Pulmonary artery endothelial cell (primary cell): ENCODE results near the gene GRID2. TPM values are rescaled to one million over a fixed set of nuclear protein-coding genes. Genes with fewer than 3 reads are reported as not detected.

Source experiments
- DNase-seq: peaks from one replicate; pipeline ENCODE4 v3.0.0-alpha.2; 2011; ENCODE audit warnings: low read depth, low spot score
- total RNA-seq: library from RNA; depleted of rRNA; stranded (reverse); fragments of >200 nt; gene quantifications from 2 replicates; pipeline ENCODE4 v1.2.3, GENCODE V29; 2014

GRID2 gene
- total RNA-seq, 1 donor from 2014 or later, result not detected

DNA sequence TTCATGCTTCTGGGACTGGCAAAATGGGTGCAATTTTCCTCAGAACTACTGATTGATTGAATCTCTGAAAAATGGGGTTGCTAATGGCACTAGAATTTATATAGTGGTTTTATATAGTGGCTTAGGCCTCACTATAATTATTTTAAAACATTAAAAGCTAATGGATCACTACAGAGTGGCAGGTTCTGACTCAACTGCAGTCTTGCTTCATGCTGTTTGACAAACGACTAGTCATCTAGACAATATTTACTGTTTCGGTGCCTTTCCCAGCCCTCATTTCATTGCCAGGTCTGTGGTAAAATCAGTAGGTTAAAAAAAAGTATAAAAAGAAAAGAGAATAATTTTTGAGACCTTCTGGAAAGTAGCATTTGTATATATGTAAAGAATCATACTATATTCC lies 1172.0 kb downstream of the GRID2 start:
- no peak for DNase-seq

DNA sequence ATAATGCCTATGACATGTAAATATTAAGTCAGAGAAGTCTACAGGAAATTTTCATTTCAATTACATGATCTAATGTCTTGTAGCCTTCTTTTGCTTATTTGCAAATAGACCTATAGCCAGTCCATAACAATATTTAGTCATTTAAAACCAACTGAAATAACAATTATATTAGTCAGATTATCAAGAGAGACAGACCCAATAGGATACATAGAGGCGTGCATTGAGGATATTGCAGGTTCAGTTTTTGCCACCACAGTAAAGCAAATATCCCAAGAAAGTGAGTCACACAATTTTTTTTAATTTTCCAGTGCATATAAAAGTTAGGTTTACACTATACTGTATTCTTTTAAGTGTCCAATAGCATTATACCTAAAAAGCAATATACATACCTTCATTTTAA lies 1175.0 kb downstream of the GRID2 start:
- DNase-seq, result no peak

DNA sequence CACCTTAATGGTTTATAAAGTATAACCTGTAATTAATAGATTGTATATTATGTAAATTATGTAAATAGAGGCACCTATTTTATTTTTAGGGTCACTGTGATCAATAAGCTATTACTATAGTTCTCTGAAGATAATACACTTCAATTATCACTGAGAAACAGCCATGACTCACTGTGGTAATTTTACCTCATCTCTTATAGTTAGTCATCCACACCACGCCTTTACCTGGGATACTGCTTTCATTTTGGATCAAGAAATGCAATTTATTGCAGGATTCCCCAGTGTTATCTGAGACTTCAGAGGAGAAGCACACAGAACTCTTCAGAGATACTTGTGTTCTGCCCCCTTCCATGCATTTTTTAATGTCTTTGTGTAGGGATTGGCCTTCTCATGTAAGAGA lies 1176.7 kb downstream of the GRID2 start:
- DNase-seq, result no peak

DNA sequence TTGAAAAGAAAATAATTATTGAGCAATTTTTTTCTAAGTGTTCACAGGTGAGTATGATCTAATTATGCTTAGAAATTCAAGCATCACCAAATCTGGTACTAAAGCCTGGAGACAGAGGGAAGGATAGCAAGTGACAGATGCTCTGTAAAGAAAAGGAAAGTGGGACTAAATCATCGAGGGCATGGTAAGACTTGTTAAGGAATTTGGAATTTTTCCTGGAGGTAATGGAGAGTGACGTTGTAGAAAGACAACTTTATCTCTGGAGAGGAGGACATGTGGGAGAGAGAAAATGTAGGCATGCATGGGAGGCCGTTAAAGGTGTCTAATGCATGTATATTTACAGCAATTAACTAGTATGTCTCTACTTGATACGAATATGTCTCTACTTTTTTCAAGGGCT lies 1191.6 kb downstream of the GRID2 start:
- DNase-seq, result no peak

DNA sequence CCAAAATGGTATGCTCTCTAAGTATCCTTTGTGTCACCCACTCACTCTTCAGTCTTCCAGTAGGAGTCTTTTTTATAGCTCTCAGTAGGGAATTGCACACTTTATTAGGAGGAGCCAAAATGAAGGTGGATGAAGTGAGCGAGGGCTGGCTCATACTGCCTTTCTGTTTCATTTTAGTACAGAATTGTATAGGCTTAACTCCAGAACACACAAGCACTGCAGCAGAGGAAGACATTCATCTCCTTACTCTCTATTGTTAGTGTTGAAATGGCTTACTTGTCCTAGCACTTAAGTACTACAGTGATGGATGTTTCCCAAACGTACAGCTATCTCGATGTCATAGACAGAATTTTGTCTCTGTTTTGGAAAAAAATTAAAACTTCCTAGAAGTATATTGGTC lies 1197.5 kb downstream of the GRID2 start:
- no peak for DNase-seq

DNA sequence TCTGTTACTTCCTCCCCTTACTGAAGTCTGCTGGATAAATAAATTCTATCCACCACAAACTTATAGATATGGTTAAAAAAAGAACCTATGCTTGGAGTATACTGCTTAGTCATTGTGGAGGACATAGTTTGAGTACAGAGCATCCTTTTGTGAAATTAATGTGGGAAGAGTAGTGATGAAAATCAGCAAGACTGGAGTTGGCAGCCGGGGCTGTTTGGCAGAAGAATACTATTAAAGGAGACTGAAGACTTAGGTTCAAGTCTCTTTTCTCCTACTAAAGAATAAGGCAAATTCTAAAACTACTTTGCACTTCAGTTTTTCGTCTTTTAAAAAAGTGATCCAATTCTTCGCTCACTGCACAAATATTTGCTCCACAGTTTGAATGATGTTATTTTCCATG lies 1198.2 kb downstream of the GRID2 start:
- no peak for DNase-seq

DNA sequence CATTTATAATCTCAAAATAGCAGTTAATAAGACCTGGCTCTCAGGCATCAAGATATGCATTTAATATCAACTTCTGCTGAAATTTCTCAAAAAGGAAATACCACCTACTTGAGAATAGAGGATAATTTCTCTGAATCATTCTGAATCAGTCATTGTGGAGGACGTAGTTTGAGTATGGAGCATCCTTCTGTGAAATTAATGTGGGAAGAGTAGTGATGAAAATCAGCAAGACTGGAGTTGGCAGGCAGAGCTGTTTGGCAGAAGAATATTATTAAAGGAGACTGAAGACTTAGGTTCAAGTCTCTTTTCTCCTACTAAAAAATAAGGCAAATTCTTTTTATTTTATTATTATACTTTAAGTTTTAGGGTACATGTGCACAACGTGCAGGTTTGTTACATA lies 1199.2 kb downstream of the GRID2 start:
- no peak for DNase-seq

DNA sequence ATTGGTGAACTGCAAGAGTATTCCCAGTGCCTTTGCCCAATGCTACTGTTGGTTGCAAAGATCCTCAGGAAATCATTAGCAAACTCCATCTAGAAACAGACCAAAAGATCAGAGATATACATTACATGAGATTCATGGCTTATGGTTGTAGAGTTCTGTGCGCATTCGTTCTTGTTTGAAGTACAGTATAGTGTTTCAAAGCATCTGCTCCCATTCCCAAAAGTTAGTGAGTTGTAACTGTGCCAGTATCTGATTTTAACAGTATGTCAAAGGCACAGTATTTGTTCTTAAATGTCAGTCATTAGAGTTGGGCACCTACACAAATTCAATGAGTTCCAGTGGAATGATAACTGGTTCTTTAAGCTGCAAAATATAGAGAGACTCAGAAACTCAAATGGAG lies 1210.1 kb downstream of the GRID2 start:
- no peak for DNase-seq

DNA sequence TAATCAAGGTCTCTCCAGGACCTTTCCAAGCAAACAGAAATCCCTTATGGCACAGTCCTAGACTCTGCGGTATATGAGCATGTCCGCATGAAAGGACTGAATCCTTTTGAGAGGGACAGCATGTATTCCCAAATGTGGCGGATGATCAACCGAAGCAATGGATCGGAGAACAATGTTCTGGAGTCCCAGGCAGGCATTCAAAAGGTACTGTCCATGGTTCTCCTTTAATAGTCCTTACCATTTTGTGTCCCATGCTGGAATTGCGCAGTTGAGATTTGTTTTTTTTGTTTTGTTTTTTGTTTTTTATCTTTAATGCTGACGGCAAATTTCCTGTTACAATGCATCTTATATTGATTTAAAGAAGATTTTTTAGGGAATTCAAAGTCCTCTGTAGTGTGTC lies 1211.4 kb downstream of the GRID2 start:
- DNase-seq, result no peak

DNA sequence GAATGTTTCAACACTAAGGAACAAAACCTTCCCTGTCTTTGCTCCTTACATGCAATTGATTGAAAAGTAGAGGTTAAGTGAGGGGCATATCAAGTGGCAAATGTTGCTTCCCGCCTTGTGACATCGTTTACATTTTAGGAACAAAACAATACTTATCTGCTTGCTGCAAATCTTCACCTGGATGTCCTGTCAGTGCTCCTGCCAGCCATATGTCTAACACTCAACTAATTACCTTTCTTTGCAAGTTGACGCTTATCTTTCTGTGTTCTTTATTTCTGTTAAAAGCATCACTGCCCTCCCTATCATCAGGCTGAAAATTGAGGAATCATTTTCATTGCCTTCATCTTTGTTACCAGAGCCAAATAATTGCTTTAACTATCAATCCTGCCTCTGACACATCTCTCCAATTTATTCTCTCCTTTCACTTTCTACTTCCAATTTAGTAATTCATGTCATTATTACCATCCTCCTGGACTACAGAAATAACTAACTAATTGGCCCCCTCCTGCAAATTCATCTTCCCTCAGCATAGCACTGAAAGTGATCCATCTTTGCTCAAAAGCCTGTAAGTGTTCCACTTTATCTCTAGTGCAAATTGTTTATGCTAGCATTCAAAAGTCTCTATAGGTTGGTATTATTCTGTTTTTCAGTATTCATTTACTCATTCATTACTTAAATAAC lies 1226.1 kb downstream of the GRID2 start:
- DNase-seq, result no peak

DNA sequence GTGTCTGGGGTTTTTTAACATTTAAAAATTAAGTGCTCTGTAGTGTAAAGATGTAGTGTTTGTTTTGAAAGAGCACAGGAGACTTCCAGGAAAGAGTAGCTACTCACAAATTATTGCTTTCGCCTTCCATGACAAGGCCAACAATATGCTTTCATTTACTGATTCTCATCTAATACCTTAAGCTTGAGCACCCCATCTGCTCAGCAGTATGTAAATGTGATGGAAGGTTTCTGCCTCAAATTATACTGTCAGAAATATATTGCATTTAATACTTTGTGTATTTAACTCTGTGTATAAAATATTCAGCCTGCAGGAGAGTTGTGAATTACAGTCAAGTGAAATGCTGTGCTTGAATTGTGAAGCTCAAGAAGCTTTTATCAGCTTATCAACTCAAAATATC lies 1228.5 kb downstream of the GRID2 start:
- DNase-seq, result no peak

DNA sequence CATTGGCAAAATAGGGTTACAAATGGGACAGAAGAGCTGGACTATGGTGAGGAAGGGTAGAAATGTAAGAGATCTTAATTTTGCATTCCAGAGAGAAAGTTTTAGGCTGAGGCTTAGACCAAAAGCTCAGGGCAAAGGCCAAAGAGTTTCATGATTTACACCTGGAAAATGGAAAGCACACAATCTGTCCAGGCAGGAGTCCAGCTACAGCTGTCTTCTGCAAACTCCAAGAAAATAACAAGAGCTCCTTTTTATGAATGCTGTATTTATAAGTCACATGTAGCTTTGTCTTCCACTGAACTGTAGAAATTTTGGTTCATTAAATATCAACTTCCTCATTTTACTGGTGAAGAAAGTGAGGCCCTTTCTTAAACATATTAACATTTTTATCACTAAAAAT lies 1236.8 kb downstream of the GRID2 start:
- DNase-seq, result no peak

DNA sequence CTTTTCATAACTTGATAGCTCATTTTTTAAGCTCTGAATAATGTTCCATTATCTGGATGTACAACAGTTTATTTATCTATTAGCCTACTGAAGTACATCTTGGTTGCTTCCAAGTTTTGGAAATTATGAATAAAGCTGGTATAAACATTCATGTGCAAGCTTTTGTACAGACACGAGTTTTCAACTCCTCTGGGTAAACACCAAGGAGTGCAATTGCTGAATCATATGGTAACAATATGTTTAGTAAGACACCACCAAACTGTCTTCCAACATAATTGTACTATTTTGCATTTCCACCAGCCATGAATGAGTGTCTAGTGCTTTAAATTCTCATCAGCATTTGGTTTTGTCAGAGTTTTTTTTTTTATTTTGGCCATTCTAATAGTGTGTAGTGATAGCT lies 1258.1 kb downstream of the GRID2 start:
- DNase-seq, result no peak

DNA sequence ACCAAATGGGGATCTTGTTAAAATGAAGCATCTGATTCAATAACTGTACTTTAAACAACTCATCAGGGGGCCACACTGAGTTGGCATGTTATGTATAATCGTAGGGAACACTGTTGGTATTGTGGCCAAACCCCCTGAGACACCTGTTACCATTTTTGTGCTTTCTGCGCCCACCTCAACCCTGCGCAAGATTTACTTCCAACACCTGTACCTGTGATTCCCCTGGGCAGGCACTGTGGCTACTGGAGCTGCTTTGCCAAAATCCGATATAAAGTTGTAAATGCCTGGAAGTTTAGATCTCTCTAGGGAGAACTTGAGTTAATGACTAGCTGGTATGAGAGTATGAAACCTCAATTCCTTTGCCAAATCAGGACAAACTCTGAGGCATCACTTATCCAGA lies 1265.0 kb downstream of the GRID2 start:
- DNase-seq, result no peak

DNA sequence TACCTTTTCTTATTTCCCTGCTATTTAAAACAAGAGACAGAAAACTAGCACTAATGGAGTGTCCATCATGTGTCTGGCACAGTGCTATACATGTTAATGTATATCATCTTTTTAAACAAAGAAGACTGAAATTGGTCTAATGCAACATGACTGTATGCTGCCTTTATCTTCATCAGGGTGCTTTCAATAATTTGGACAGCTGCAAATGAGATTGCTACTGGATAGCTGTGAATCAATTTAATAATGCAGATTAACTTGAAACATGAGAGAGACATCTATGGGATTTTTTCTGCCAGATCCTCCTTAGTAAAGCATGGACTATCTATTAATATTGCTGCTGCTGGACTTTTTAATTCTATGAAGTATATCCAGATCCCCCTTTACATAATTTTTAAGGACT lies 1269.5 kb downstream of the GRID2 start:
- no peak for DNase-seq

DNA sequence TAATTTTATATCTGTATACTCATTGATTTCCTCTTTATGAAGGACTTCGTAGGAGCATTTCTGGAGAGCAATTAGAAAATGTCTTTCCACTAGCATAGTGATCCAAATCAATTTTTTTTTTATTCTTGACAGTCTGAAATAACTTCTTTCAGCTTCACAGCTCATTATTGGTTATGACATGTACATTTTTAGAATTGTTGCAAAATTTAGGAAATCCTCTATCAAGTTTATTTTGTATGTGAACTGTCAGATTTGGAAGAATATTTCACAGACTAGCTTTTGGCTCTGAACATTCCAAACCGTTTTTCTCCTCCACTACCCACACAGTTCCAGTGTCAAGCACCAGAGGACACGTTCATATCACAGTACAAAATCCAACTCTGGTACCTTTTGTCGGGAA lies 1275.2 kb downstream of the GRID2 start:
- DNase-seq, result no peak

DNA sequence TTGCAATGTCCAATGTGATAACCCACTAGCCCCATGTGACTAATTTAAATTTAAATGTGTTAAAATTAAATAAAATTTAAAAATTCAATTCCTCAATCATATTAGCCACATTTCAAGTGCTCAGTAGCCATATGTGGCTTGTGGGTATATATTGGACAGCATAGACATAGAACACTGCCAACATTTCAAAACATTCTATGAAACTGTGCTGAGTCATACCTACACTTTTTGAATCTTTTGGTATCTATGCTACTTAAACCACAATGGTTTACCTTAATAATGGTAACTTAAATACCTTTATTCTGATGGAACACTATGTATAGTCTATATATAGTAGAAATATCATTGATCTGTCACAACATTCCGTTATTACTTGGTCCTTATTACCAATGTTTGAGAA lies 1301.4 kb downstream of the GRID2 start:
- DNase-seq, result no peak

DNA sequence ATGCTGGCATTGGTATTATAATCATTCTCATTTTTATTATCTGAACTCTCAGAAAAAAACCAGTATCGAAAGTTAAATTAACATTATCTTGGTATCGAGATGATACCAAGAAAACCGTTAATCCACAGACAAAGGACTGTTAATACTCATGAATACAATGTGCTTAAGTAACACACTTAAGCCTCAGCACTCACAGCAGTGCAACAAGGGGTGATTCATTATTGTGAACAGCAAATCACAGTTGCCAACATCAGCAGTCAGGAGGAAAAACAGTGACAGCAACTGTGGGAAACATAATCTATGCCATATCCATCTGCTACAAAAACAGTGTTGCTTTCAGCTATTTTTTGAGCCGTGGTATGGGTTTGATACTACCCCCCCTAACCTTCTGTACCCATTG lies 1313.8 kb downstream of the GRID2 start:
- no peak for DNase-seq

DNA sequence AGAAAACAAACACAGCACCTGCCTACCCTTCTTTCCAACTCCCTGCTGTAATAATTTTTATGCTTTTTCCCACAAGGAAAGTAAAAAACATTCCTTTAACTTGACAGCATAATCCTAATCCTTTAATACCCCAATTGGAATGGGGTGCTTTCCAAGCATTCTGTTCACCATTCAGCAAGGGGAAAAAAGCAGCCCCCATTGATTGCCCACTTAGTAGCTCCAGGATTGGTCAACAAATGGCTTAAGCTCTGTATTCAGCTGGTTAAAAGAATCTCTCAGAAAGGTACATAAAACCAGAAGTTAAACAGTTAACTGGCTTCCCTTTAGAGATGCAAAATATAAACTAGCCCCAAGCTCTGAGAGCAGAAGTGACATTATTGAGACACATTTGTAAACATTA lies 1330.0 kb downstream of the GRID2 start:
- DNase-seq, result no peak

DNA sequence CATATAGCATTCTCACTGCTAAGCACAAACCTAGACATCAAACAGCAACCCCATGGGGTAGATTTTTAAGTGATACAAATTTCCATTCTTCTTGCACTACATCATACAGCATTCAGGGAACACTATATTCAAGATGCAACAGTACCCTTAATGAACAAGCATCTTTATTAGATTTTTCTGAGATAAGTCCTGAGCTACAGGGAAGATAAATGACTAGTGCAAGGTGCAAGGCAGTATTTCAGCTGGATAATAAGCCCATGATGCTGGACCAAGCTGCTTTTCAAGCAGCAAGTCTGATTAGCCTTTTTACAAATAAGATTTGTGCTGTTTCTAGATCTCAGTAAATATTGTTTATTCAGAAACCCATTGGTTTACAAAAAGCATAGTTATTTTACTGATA lies 1332.2 kb downstream of the GRID2 start:
- DNase-seq, result no peak

DNA sequence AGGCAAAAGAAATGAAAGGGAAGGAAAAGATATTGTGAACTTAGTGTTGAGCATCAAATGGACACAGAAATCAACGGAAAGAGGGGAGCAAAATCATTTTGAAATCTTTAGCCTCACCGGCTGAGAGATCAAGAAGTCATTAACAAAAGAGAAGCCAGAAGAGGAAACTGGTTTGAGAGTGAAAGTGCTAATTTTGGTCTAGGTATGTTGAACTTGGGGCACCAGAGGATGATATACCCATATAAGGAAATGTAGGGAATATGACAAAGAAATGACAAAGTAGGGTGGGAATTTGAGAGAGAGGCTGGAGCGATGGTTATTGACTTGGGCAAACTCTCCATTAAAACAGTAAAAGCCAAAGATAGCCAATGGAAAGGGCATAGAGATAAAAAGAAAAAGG lies 1341.4 kb downstream of the GRID2 start:
- no peak for DNase-seq

DNA sequence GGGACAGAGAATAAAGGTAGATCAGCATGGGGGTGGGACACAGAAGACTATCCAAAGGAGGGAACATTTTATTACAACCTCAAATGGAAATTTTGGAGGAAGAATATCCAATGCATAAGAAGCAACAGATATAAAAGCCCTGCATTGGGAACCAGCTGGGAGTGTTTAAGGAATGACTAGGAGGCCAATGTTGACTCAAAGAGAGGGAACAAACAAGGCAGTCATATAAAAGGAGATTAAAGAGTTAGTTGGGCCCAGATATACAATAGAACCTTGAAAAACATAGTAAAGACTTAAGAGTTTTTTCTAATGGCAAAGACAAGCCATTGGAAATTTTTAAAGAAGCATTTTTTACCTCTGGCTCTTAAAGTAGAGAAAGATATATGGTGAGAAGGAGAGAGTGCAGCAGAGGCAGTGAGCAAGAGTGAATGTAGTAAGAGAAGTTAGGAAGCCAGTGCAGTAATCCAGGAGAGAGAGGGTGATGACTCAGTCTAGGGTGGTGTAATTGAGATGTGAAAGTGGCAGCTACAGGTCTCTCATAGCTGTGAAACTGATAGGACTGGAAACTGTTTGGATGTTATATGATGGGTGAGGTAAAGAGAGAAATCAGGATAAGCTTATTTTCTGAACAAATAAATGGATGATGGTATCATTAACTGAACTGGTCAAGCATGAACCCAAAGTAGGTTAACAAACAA lies 1342.6 kb downstream of the GRID2 start:
- DNase-seq, result no peak

DNA sequence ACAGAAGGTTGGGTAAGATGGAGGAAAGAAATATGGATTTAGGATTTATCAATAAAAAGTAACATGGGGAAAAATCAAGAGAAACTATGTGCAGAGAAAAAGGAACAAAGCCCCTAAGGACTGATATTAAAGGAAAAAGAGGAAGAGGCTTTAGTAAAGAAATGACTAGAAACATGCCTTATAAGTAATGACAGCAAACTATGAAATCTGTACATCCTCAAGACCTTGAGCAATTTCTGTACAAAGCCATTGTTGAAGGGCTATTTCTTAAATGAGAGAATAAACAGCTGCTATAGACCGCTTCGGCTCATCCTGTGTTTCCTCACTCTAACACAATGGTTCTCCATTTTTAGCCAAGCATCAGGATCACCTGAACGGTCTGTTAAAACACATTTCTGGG lies 1344.5 kb downstream of the GRID2 start:
- DNase-seq, result no peak

DNA sequence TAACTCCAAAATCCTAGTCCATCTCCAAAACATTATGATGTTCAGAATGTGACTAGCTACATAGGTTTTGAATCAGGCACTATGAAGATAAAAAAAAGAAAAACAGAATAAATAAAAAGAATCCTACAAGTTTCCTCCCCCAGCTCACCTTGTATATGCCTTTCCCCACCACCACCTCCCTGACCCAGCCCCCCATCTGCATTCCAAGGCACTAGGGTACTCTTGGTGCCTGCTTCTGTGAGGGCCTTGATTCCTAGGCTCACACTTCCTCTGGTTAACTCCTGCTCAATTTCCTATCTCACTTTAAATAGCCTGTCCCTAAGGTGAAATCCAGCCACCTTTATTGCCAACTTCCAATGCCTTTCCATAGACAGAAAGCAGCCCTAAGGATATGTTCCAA lies 1346.1 kb downstream of the GRID2 start:
- DNase-seq, result no peak
